ENCODE data around the gene PLCB4. TPM values are rescaled to one million over a fixed set of nuclear protein-coding genes. Genes with fewer than 3 reads are reported as not detected.

PLCB4 gene
- total RNA-seq, 1 donor from 2014 or later: 12.0 TPM

- H3K9me3 ChIP-seq: no peaks in the 10 kb centered on the region
- H3K27me3 ChIP-seq: no peaks in the 10 kb centered on the region
- intact Hi-C loops (cut with DNase I): no loop called here
- no peak for DNase-seq (ENCODE audit: extremely low spot score in 2 of 2)
- H3K4me1 ChIP-seq: no peaks in the 10 kb centered on the region
- no peak for TF ChIP-seq CTCF (IDR thresholded peaks at IDR 0.05)
- TF ChIP-seq POLR2A (IDR thresholded peaks at IDR 0.05): no peak
- TF ChIP-seq POLR2AphosphoS5 (IDR thresholded peaks at IDR 0.05; ENCODE audit: insufficient read depth in 1 of 2, low read depth in 1 of 2): no peak
- H3K4me3 ChIP-seq: no peak overlapping the region
- H3K27ac ChIP-seq: no peak overlapping the region
- H3K36me3 ChIP-seq: no peaks in the 10 kb centered on the region
Measured at GRCh38 chr20:9475456-9475855, 406.6 kb downstream of the PLCB4 start.

GRCh38 chr20:9476174-9476573, 407.3 kb downstream of the PLCB4 start:
- Histone ChIP-seq H3K4me1 (no peaks in the 10 kb centered on the region), H3K9me3 (no peaks in the 10 kb centered on the region), H3K27ac (no peak overlapping the region), H3K4me3 (no peak overlapping the region), H3K36me3 (no peaks in the 10 kb centered on the region), H3K27me3 (no peaks in the 10 kb centered on the region)
- intact Hi-C loops (cut with DNase I): no loop called here
- no peak for DNase-seq (ENCODE audit: extremely low spot score in 2 of 2)
- no peak for TF ChIP-seq POLR2A (IDR thresholded peaks at IDR 0.05)
- TF ChIP-seq CTCF (IDR thresholded peaks at IDR 0.05): no peak
- no peak for TF ChIP-seq POLR2AphosphoS5 (IDR thresholded peaks at IDR 0.05; ENCODE audit: insufficient read depth in 1 of 2, low read depth in 1 of 2)

- H3K36me3 ChIP-seq: no peaks in the 10 kb centered on the region
- no peaks in the 10 kb centered on the region for H3K27me3 ChIP-seq
- no peak overlapping the region for H3K4me3 ChIP-seq
- H3K4me1 ChIP-seq: no peaks in the 10 kb centered on the region
- intact Hi-C loops (cut with DNase I): no loop called here
- TF ChIP-seq POLR2AphosphoS5 (IDR thresholded peaks at IDR 0.05; ENCODE audit: insufficient read depth in 1 of 2, low read depth in 1 of 2) (no peak), POLR2A (IDR thresholded peaks at IDR 0.05) (no peak), CTCF (IDR thresholded peaks at IDR 0.05) (no peak)
- no peak for DNase-seq (ENCODE audit: extremely low spot score in 2 of 2)
- no peak overlapping the region for H3K27ac ChIP-seq
- H3K9me3 ChIP-seq: no peaks in the 10 kb centered on the region
Measured at GRCh38 chr20:9476637-9477036, 407.8 kb downstream of the PLCB4 start.

GRCh38 chr20:9478771-9479170, 409.9 kb downstream of the PLCB4 start:
- H3K27ac ChIP-seq: no peak overlapping the region
- no peak for DNase-seq (ENCODE audit: extremely low spot score in 2 of 2)
- no peak overlapping the region for H3K4me3 ChIP-seq
- H3K4me1 ChIP-seq: no peaks in the 10 kb centered on the region
- no peaks in the 10 kb centered on the region for H3K36me3 ChIP-seq
- H3K9me3 ChIP-seq: no peaks in the 10 kb centered on the region
- H3K27me3 ChIP-seq: no peaks in the 10 kb centered on the region
- intact Hi-C loops (cut with DNase I): no loop called here
- TF ChIP-seq CTCF (IDR thresholded peaks at IDR 0.05) (no peak), POLR2A (IDR thresholded peaks at IDR 0.05) (no peak), POLR2AphosphoS5 (IDR thresholded peaks at IDR 0.05; ENCODE audit: insufficient read depth in 1 of 2, low read depth in 1 of 2) (no peak)

- H3K4me1 ChIP-seq: no peaks in the 10 kb centered on the region
- no peak for TF ChIP-seq POLR2A (IDR thresholded peaks at IDR 0.05)
- TF ChIP-seq POLR2AphosphoS5 (IDR thresholded peaks at IDR 0.05; ENCODE audit: insufficient read depth in 1 of 2, low read depth in 1 of 2): no peak
- TF ChIP-seq CTCF (IDR thresholded peaks at IDR 0.05): no peak
- no peaks in the 10 kb centered on the region for H3K27me3 ChIP-seq
- no peaks in the 10 kb centered on the region for H3K9me3 ChIP-seq
- no peak overlapping the region for H3K4me3 ChIP-seq
- intact Hi-C loops (cut with DNase I): no loop called here
- no peak overlapping the region for H3K27ac ChIP-seq
- H3K36me3 ChIP-seq: no peaks in the 10 kb centered on the region
- no peak for DNase-seq (ENCODE audit: extremely low spot score in 2 of 2)
Measured at GRCh38 chr20:9480066-9480465, 411.2 kb downstream of the PLCB4 start.

Measured in vagina (tissue), 2 donors.